Smooth muscle cell (in vitro differentiated cells): ENCODE results near the gene MCM9. TPM values are rescaled to one million over a fixed set of nuclear protein-coding genes. Genes with fewer than 3 reads are reported as not detected.

Experiments
- DNase-seq: peaks from one replicate; lab custom pipeline; 2025; ENCODE audit not compliant: unreplicated experiment; lab: John Stamatoyannopoulos, UW
- H2AFZ ChIP-seq: fragments of 200-600 bp; sonication (generic); 2 replicates; pipeline ENCODE4 v1.6.0; 2016; ENCODE audit warnings: antibody characterized with exemption, low read depth, mild to moderate bottlenecking
- H3F3A ChIP-seq: fragments of 200-600 bp; sonication (generic); 2 replicates; pipeline ENCODE4 v1.6.0; 2017; ENCODE audit warnings: antibody characterized with exemption, low read depth
- H3K27ac ChIP-seq: fragments of 200-600 bp; sonication (generic); 2 replicates; pipeline ENCODE4 v1.5.1; 2016; ENCODE audit warnings: low read depth, mild to moderate bottlenecking
- H3K27me3 ChIP-seq: fragments of 200-600 bp; sonication (generic); 2 replicates; pipeline ENCODE4 v1.6.1; 2016; ENCODE audit warnings: low read depth, mild to moderate bottlenecking
- H3K36me3 ChIP-seq: fragments of 200-600 bp; sonication (generic); 2 replicates; pipeline ENCODE4 v1.5.1; 2016; ENCODE audit warnings: low read depth
- H3K4me1 ChIP-seq: fragments of 200-600 bp; sonication (generic); 2 replicates; pipeline ENCODE4 v1.5.1; 2016; ENCODE audit warnings: low read depth
- H3K4me2 ChIP-seq: fragments of 200-600 bp; sonication (generic); 2 replicates; pipeline ENCODE4 v1.6.0; 2016; ENCODE audit warnings: mild to moderate bottlenecking
- H3K4me3 ChIP-seq: fragments of 200-600 bp; sonication (generic); 2 replicates; pipeline ENCODE4 v1.5.1; 2016; ENCODE audit warnings: mild to moderate bottlenecking
- H3K79me2 ChIP-seq: fragments of 200-600 bp; sonication (generic); 2 replicates; pipeline ENCODE4 v1.6.0; 2016; ENCODE audit warnings: low read depth, mild to moderate bottlenecking
- H3K9ac ChIP-seq: fragments of 200-600 bp; sonication (generic); 2 replicates; pipeline ENCODE4 v1.6.0; 2016; ENCODE audit warnings: low read depth
- H3K9me3 ChIP-seq: fragments of 200-600 bp; sonication (generic); replicated peaks from 2 replicates; pipeline ENCODE4 v1.5.1; 2016; ENCODE audit warnings: low read depth
- H4K20me1 ChIP-seq: fragments of 200-600 bp; sonication (generic); 2 replicates; pipeline ENCODE4 v1.6.0; 2016; ENCODE audit warnings: low read depth
- WGBS: methylation state at CpG from one replicate; pipeline ENCODE4 v1.1.7; 2016; ENCODE audit warnings: low lambda C conversion rate; 5-methylcytosine and 5-hydroxymethylcytosine counted together
- polyA plus RNA-seq: library from polyadenylated mRNA; unstranded; fragments of >200 nt; fragmentation: Nextera tagmentation; extraction: Ambion mirVana; gene quantifications from 2 replicates; pipeline ENCODE4 v1.2.1, GENCODE V29; 2016
- total RNA-seq: library from RNA; depleted of rRNA; stranded (reverse); fragments of >200 nt; gene quantifications from 2 replicates; pipeline ENCODE4 v1.2.3, GENCODE V29; 2014
- TF ChIP-seq, protein P1 (sequence below): fragments of 200-600 bp; sonication (generic); IDR thresholded peaks from 2 replicates; pipeline ENCODE4 v1.5.1; 2017; ENCODE audit warnings: borderline replicate concordance, mild to moderate bottlenecking, antibody characterized with exemption; ENCODE audit not compliant: insufficient read depth, poor library complexity, severe bottlenecking

The MCM9 gene
- total and polyA plus RNA-seq, 2 experiments from 2014 or later = 3.8 to 7.8 TPM

DNA sequence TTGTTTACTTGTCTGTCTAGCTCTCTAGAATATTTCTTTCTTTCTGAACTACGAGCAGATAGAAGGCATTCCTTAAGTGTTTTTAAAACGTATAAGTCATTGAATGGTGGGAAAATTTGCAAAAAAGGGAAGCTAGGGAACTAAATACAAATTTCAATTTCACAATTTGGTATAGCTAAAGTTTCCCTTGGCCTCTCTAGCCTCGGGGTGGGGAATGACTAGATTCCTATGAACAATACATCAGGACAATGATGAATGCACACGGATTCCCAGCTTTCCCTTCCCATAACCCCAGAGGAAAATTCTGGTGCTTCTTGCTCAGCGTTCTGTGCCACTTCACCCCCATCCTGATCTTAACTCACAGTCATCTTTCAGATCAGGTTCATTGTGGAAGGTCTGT, 154.3 kb downstream of the MCM9 start:
- Histone ChIP-seq H3K4me2 (no peak overlapping the region), H3K79me2 (no peaks in the 10 kb centered on the region), H3K27me3 (peaks cover 6% of the 10 kb centered on the region), H4K20me1 (no peaks in the 10 kb centered on the region), H3K36me3 (no peaks in the 10 kb centered on the region), H3K9me3 (no peaks in the 10 kb centered on the region), H3F3A (no peaks in the 10 kb centered on the region), H3K27ac (no peak overlapping the region), H2AFZ (no peak overlapping the region), H3K4me1 (no peaks in the 10 kb centered on the region), H3K4me3 (no peak overlapping the region), H3K9ac (no peak overlapping the region)
- TF ChIP-seq, protein P1, sequence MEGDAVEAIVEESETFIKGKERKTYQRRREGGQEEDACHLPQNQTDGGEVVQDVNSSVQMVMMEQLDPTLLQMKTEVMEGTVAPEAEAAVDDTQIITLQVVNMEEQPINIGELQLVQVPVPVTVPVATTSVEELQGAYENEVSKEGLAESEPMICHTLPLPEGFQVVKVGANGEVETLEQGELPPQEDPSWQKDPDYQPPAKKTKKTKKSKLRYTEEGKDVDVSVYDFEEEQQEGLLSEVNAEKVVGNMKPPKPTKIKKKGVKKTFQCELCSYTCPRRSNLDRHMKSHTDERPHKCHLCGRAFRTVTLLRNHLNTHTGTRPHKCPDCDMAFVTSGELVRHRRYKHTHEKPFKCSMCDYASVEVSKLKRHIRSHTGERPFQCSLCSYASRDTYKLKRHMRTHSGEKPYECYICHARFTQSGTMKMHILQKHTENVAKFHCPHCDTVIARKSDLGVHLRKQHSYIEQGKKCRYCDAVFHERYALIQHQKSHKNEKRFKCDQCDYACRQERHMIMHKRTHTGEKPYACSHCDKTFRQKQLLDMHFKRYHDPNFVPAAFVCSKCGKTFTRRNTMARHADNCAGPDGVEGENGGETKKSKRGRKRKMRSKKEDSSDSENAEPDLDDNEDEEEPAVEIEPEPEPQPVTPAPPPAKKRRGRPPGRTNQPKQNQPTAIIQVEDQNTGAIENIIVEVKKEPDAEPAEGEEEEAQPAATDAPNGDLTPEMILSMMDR = no peak
- DNase-seq = no peak
- WGBS = 71% methylated on average over 5 of the region's 5 CpGs

DNA sequence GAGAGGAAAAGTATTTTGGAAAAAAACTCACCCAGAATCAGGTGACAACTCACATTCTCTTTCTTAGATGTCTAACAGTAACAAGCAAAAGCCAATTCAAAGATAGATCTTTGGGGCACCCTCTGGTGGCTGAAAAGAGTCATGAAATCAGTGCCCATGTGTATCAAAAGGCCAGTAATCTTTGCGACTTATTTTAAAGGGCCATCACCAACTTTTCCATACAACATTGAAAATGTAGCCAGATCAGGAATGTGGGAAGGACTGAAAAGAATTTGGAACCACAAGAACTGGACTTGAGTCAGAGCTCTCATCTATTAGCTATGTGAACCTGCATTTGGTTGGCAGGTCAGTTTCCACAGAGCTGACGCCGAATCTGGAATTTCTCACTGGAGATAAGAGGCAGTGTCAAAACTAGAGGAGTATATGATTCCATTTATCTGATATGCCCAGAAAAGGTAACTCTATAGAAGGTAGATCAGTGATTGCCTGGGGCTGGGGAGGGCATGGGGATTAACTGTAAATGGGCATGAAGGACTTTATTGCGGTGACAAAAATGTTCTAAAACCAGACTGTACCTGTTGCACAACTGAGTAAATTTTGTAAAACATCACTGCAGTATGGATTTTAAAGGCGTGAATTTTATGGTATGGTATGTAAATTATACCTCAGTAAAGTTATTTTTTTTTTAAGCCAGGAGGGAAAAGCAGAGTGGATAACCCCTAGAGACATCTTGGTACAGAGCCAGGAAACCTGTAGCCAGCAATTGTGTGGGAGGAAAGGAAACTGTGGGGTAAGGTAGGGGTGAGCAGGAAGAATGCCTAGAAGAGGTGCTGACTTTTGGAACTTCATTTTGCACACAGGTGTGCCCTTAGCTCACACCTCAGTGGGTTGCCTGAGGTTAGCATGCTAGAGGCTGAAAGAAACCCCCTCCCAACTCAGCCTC, 158.1 kb downstream of the MCM9 start:
- Histone ChIP-seq H3K4me3 (no peak overlapping the region), H3K4me1 (no peaks in the 10 kb centered on the region), H4K20me1 (no peaks in the 10 kb centered on the region), H3K27me3 (peaks cover 6% of the 10 kb centered on the region), H3K36me3 (no peaks in the 10 kb centered on the region), H3K9me3 (no peaks in the 10 kb centered on the region), H3K27ac (no peak overlapping the region), H3K4me2 (no peak overlapping the region), H2AFZ (no peak overlapping the region), H3K79me2 (no peaks in the 10 kb centered on the region), H3F3A (no peaks in the 10 kb centered on the region), H3K9ac (no peak overlapping the region)
- 41% methylated on average over 5 of the region's 5 CpGs for WGBS
- DNase-seq = no peak
- TF ChIP-seq, protein P1 = peak; percentile 80

DNA sequence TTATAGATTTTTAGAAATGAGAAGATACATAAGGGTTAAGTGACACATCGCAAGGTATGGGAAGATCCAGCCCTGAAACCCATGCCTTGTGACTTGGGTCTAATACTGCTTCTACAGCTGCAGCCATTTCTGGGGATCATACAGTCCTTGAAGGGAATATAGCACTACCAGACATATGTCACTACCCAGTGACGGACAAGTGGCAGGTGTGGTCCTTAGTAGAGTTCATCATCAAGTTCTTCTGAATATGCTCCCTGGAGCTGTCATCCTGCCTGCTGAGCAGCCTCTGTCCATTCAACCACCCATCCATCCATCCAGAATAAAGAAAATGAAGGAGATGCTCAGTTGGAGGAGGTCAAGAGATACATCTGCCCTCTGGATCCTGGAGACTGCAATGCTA, 159.6 kb downstream of the MCM9 start:
- Histone ChIP-seq H3K27me3 (peaks cover 6% of the 10 kb centered on the region), H4K20me1 (no peaks in the 10 kb centered on the region), H3K4me2 (no peak overlapping the region), H3K4me3 (no peak overlapping the region), H3K27ac (no peak overlapping the region), H3F3A (no peaks in the 10 kb centered on the region), H3K4me1 (no peaks in the 10 kb centered on the region), H3K9ac (no peak overlapping the region), H3K9me3 (no peaks in the 10 kb centered on the region), H3K79me2 (no peaks in the 10 kb centered on the region), H3K36me3 (no peaks in the 10 kb centered on the region), H2AFZ (no peak overlapping the region)
- TF ChIP-seq, protein P1 = no peak
- DNase-seq = no peak
- 100% methylated on average over 2 of the region's 2 CpGs for WGBS
